Osteocyte (in vitro differentiated cells): ENCODE measurements around the gene SQOR. TPM values are rescaled to one million over a fixed set of nuclear protein-coding genes. Genes with fewer than 3 reads are reported as not detected.
A peak's percentile ranks its signal among the peaks of the same experiment; 100 is the strongest.

Source experiments
- DNase-seq: peaks from one replicate; pipeline ENCODE4 v3.0.0; 2021; ENCODE audit warnings: mixed read lengths; ENCODE audit not compliant: unreplicated experiment; ENCODE audit errors: extremely low spot score
- H3K27ac Mint-ChIP-seq: one replicate; pipeline ENCODE4 v1.8.0; 2021; ENCODE audit warnings: mild to moderate bottlenecking, mixed read lengths; ENCODE audit not compliant: unreplicated experiment
- H3K27me3 Mint-ChIP-seq: one replicate; pipeline ENCODE4 v1.8.0; 2021; ENCODE audit warnings: mixed read lengths; ENCODE audit not compliant: unreplicated experiment
- H3K36me3 Mint-ChIP-seq: one replicate; pipeline ENCODE4 v1.8.0; 2021; ENCODE audit warnings: mixed read lengths; ENCODE audit not compliant: unreplicated experiment
- H3K4me1 Mint-ChIP-seq: one replicate; pipeline ENCODE4 v1.8.0; 2021; ENCODE audit warnings: mixed read lengths; ENCODE audit not compliant: unreplicated experiment
- H3K4me3 Mint-ChIP-seq: one replicate; pipeline ENCODE4 v1.8.0; 2021; ENCODE audit warnings: mild to moderate bottlenecking, moderate library complexity, mixed read lengths; ENCODE audit not compliant: unreplicated experiment
- H3K9me3 Mint-ChIP-seq: one replicate; pipeline ENCODE4 v1.8.0; 2021; ENCODE audit warnings: mixed read lengths; ENCODE audit not compliant: unreplicated experiment
- CTCF ChIP-seq: fragments of 200-600 bp; sonication (generic); IDR thresholded peaks from 2 replicates; pipeline ENCODE4 v1.5.0; 2021; ENCODE audit warnings: antibody characterized with exemption, mild to moderate bottlenecking, moderate library complexity
- total RNA-seq: library from RNA; stranded (reverse); gene quantifications from 2 replicates; pipeline ENCODE4 v1.2.1, GENCODE V29; 2021

The SQOR gene
- total RNA-seq, 1 donor from 2014 or later, result 22.6 TPM

GRCh38 chr15:45637552-45638033 is 2.8 kb downstream of the SQOR start:
- no peak for TF ChIP-seq CTCF
- Mint-ChIP-seq H3K27ac (peak overlapping the region; percentile 96), H3K27me3 (no peaks in the 10 kb centered on the region), H3K4me1 (peaks cover 62% of the 10 kb centered on the region), H3K4me3 (peak overlapping the region; percentile 59), H3K36me3 (no peaks in the 10 kb centered on the region), H3K9me3 (peaks cover 4% of the 10 kb centered on the region)
- no peak for DNase-seq

GRCh38 chr15:45640616-45641015 is 5.8 kb downstream of the SQOR start:
- peaks cover 77% of the 10 kb centered on the region for H3K4me1 Mint-ChIP-seq
- H3K9me3 Mint-ChIP-seq, result peaks cover 4% of the 10 kb centered on the region
- H3K36me3 Mint-ChIP-seq, result no peaks in the 10 kb centered on the region
- no peak overlapping the region for H3K4me3 Mint-ChIP-seq
- H3K27me3 Mint-ChIP-seq, result no peaks in the 10 kb centered on the region
- DNase-seq, result no peak
- no peak for TF ChIP-seq CTCF
- H3K27ac Mint-ChIP-seq, result peak overlapping the region; percentile 96

GRCh38 chr15:45641374-45641781 is 6.5 kb downstream of the SQOR start:
- H3K4me1 Mint-ChIP-seq, result peaks cover 81% of the 10 kb centered on the region

GRCh38 chr15:45641999-45642932 is 7.4 kb downstream of the SQOR start:
- Mint-ChIP-seq H3K4me1 (peaks cover 80% of the 10 kb centered on the region), H3K4me3 (peak overlapping the region; percentile 61), H3K27me3 (no peaks in the 10 kb centered on the region), H3K36me3 (no peaks in the 10 kb centered on the region), H3K27ac (peak overlapping the region; percentile 96), H3K9me3 (peaks cover 4% of the 10 kb centered on the region)
- TF ChIP-seq CTCF, result no peak
- no peak for DNase-seq

More at GRCh38 chr15:45641374-45641781, 6.5 kb downstream of the SQOR start:
- H3K27me3 Mint-ChIP-seq, result no peaks in the 10 kb centered on the region
- no peaks in the 10 kb centered on the region for H3K36me3 Mint-ChIP-seq
- H3K27ac Mint-ChIP-seq, result peak overlapping the region; percentile 96
- DNase-seq, result no peak
- peaks cover 4% of the 10 kb centered on the region for H3K9me3 Mint-ChIP-seq
- no peak overlapping the region for H3K4me3 Mint-ChIP-seq
- TF ChIP-seq CTCF, result peak; percentile 9

GRCh38 chr15:45644437-45644836 is 9.6 kb downstream of the SQOR start:
- Mint-ChIP-seq H3K4me3 (no peak overlapping the region), H3K36me3 (no peaks in the 10 kb centered on the region), H3K9me3 (no peaks in the 10 kb centered on the region), H3K4me1 (peaks cover 72% of the 10 kb centered on the region), H3K27ac (no peak overlapping the region), H3K27me3 (no peaks in the 10 kb centered on the region)
- no peak for TF ChIP-seq CTCF
- DNase-seq, result no peak
